Liver (tissue), 3 donors: Measurements from ENCODE around the gene FER.

Experiments used
- CTCF ChIP-seq: fragments of 150-350 bp; IDR thresholded peaks from 2 replicates; pipeline ENCODE4 v1.5.1; 2017; ENCODE audit warnings: improper control_type of control experiment, low read depth, low read length; ENCODE audit not compliant: missing input control
- FOXA1 ChIP-seq: IDR thresholded peaks from 2 replicates; pipeline ENCODE4 v1.6.1; 2016; ENCODE audit warnings: antibody characterized with exemption
- FOXA2 ChIP-seq: IDR thresholded peaks from 2 replicates; pipeline ENCODE4 v1.6.1; 2016; ENCODE audit warnings: antibody characterized with exemption
- GABPA ChIP-seq, 2 donors: IDR thresholded peaks in 1 of 2; conservative IDR thresholded peaks in 1 of 2; 2 replicates each; pipeline ENCODE4 v1.6.1; 2016; ENCODE audit warnings: antibody characterized with exemption in 2 of 2, mild to moderate bottlenecking in 1 of 2, moderate library complexity in 1 of 2
- JUND ChIP-seq, 2 donors: IDR thresholded peaks; 2 replicates each; pipeline ENCODE4 v1.6.1; 2016; ENCODE audit warnings: antibody characterized with exemption in 2 of 2
- MAX ChIP-seq: IDR thresholded peaks from 2 replicates; pipeline ENCODE4 v1.6.1; 2016; ENCODE audit warnings: antibody characterized with exemption
- RAD21 ChIP-seq, 2 donors: IDR thresholded peaks; 2 replicates each; pipeline ENCODE4 v1.6.1; 2016; ENCODE audit warnings: antibody characterized with exemption in 2 of 2, mild to moderate bottlenecking in 2 of 2
- REST ChIP-seq: IDR thresholded peaks from 2 replicates; pipeline ENCODE4 v1.6.1; 2016; ENCODE audit warnings: antibody characterized with exemption, mild to moderate bottlenecking
- SP1 ChIP-seq: IDR thresholded peaks from 2 replicates; pipeline ENCODE4 v1.6.1; 2018; ENCODE audit warnings: antibody characterized with exemption, mild to moderate bottlenecking
- YY1 ChIP-seq: IDR thresholded peaks from 2 replicates; pipeline ENCODE4 v1.6.1; 2016; ENCODE audit warnings: antibody characterized with exemption, mild to moderate bottlenecking
- donor health status: healthy.
- donor health status: healthy.

- TF ChIP-seq CTCF (no peak), YY1 (no peak), MAX (no peak), JUND (IDR thresholded peaks at IDR 0.05) (no peak), RAD21 (IDR thresholded peaks at IDR 0.05) (no peak), SP1 (no peak), FOXA1 (no peak), FOXA2 (no peak), REST (no peak), GABPA (IDR thresholded peaks at IDR 0.05 in 1 of 2, conservative IDR thresholded peaks at IDR 0.05 in 1 of 2) (no peak)
Observed at GRCh38 chr5:108769352-108769751, 21.7 kb downstream of the FER start.
